ENCODE results near the gene RSF1. TPM values are rescaled to one million over a fixed set of nuclear protein-coding genes. Genes with fewer than 3 reads are reported as not detected.

Gene RSF1
- total RNA-seq, 1 experiment from 2014 or later, result 43.1 TPM

DNA sequence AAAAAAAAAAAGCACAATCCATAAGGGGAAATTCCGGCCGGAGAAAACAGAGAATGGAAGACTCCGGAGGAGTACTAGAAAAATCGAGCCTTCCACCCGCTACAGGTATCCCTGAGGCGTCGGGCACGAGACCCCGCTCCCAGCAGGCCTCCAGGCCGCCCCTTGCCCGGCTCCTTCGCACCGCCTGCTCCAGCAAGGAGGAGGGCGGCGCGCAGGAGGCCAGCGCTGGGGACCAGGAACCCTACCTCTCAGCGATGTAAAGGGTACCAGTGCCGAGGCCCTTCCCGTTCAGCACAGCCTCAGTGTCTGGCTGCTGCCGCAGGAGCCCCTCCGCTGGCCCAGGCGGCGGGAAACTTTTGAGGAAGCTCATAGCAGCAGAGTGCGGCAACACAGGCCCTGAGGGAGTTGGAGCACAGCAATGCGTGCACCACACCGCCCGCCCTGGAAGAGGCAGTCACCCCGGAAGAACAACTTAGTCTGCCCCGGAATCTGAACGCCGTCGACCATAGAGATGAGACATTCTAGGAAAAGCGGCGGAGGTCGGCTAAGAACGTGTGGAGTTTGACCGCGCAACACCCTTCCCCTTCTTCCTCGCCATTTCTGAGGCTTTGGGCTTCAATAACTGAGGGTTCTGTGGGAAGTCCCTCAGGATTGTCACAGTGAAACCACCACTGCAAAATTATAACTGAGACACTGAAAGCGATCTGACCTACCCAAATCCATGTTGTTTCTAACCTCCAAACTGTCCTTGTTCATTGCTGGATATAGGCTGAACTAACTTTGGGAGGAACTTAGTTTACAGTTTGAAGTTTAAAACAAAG is 183.0 kb downstream of the RSF1 start, which contains the start of gene CLNS1A:
CLNS1A (minus strand) TSS at position 450 of the 821 bp plus-strand sequence; CDS start at position 370, 80 bp downstream.
- Histone ChIP-seq H3K4me2 (ENCODE audit: low read length) (peak within 1 kb of the TSS; percentile 97), H3K9me3 (ENCODE audit: control insufficient read depth in 1 of 2, insufficient read depth in 1 of 2, low read depth in 1 of 2, low read length in 2 of 2) (no peaks in the 10 kb centered on the region), H4K20me1 (ENCODE audit: insufficient read depth) (no peaks in the 10 kb centered on the region; the same call in 1 of the 2 replicates), H3K4me1 (ENCODE audit: control insufficient read depth in 1 of 2, insufficient read depth in 2 of 2, low read length in 2 of 2) (peaks cover 7 to 16% of the 10 kb centered on the region in 2 experiments; a peak in 3 of 4 replicates), H3K9me2 (ENCODE audit: insufficient read depth) (no peaks in the 10 kb centered on the region), H3K27ac (ENCODE audit: low read depth, low read length) (peak within 1 kb of the TSS; percentile 80), H3K9ac (ENCODE audit: low read length) (peak within 1 kb of the TSS; percentile 92), H3K4me3 (replicated peaks in 1 of 2; ENCODE audit: low read depth in 1 of 2, low read length in 2 of 2) (peak within 1 kb of the TSS; percentile 91 to 94), H3K79me2 (ENCODE audit: insufficient read depth, low read length) (peaks cover 51% of the 10 kb centered on the region), H3K36me3 (ENCODE audit: control insufficient read depth in 1 of 2, insufficient read depth in 2 of 2, low read length in 2 of 2) (peaks cover 0 to 3% of the 10 kb centered on the region in 2 experiments; a peak in 1 of 4 replicates), H2AFZ (ENCODE audit: low read depth, low read length, poor library complexity, severe bottlenecking) (peak within 1 kb of the TSS; percentile 81), H3K27me3 (ENCODE audit: insufficient read depth, low read length) (no peaks in the 10 kb centered on the region)
- no TSS peak for BruUV-seq (replicated peaks)
- intact Hi-C loops (cut with micrococcal nuclease), result no loop called here
- RAD21 ChIA-PET (ENCODE audit: low non-redundant PET in 1 of 2, low total read pairs in 2 of 2, uncharacterized antibody in 2 of 2, unreplicated experiment in 2 of 2), result no interaction called here
- CTCF ChIA-PET, result interaction anchor here (1.3 kb wide), 1 partner anchor 362 kb away, joined by 3 read pairs; no protein-coding TSS in a partner anchor
- DNase-seq (ENCODE audit: low read depth, low spot score), result peak; percentile 82
- POLR2A ChIA-PET, result no interaction called here
- peak; percentile 96 for ATAC-seq
- TF ChIP-seq, protein P1, sequence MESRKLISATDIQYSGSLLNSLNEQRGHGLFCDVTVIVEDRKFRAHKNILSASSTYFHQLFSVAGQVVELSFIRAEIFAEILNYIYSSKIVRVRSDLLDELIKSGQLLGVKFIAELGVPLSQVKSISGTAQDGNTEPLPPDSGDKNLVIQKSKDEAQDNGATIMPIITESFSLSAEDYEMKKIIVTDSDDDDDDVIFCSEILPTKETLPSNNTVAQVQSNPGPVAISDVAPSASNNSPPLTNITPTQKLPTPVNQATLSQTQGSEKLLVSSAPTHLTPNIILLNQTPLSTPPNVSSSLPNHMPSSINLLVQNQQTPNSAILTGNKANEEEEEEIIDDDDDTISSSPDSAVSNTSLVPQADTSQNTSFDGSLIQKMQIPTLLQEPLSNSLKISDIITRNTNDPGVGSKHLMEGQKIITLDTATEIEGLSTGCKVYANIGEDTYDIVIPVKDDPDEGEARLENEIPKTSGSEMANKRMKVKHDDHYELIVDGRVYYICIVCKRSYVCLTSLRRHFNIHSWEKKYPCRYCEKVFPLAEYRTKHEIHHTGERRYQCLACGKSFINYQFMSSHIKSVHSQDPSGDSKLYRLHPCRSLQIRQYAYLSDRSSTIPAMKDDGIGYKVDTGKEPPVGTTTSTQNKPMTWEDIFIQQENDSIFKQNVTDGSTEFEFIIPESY (IDR thresholded peaks at IDR 0.05; ENCODE audit: extremely low read depth, insufficient replicate concordance, low read length), result peak; percentile 77
- TF ChIP-seq EZH2 (IDR thresholded peaks at IDR 0.05) (no peak), SRF (IDR thresholded peaks at IDR 0.05; ENCODE audit: low read depth) (0 out of 2 replicates have a peak, but pooled peaks have one; percentile 1), RAD21 (IDR thresholded peaks at IDR 0.05; ENCODE audit: low read depth) (no peak; the same call in 1 of the 2 replicates), POLR2A (IDR thresholded peaks at IDR 0.05; ENCODE audit: borderline replicate concordance, extremely low read depth, insufficient read depth, insufficient read length) (peak; percentile 82), CEBPB (IDR thresholded peaks at IDR 0.05; ENCODE audit: low read depth) (no peak), YY1 (IDR thresholded peaks at IDR 0.05; ENCODE audit: extremely low read depth, insufficient replicate concordance, low read depth, low read length) (peak; percentile 83), SP1 (IDR thresholded peaks at IDR 0.05; ENCODE audit: low read depth) (0 out of 2 replicates have a peak, but pooled peaks have one; percentile 53), JUND (IDR thresholded peaks at IDR 0.05) (no peak; the same call in 1 of the 2 replicates), TCF7L2 (IDR thresholded peaks at IDR 0.05; ENCODE audit: borderline replicate concordance, extremely low read depth, insufficient read depth, insufficient read length) (peak; percentile 41), ELF1 (IDR thresholded peaks at IDR 0.05; ENCODE audit: borderline replicate concordance, low read depth) (peak; percentile 53; the same call in 1 of the 2 replicates), ZNF274 (IDR thresholded peaks at IDR 0.05; ENCODE audit: low read depth, low read length) (no peak), CBX3 (IDR thresholded peaks at IDR 0.05; ENCODE audit: low read depth) (peak; percentile 69)
- TF ChIP-seq, protein P2, sequence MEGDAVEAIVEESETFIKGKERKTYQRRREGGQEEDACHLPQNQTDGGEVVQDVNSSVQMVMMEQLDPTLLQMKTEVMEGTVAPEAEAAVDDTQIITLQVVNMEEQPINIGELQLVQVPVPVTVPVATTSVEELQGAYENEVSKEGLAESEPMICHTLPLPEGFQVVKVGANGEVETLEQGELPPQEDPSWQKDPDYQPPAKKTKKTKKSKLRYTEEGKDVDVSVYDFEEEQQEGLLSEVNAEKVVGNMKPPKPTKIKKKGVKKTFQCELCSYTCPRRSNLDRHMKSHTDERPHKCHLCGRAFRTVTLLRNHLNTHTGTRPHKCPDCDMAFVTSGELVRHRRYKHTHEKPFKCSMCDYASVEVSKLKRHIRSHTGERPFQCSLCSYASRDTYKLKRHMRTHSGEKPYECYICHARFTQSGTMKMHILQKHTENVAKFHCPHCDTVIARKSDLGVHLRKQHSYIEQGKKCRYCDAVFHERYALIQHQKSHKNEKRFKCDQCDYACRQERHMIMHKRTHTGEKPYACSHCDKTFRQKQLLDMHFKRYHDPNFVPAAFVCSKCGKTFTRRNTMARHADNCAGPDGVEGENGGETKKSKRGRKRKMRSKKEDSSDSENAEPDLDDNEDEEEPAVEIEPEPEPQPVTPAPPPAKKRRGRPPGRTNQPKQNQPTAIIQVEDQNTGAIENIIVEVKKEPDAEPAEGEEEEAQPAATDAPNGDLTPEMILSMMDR (IDR thresholded peaks at IDR 0.05 in 2 of 3, conservative IDR thresholded peaks at IDR 0.05 in 1 of 3; ENCODE audit: borderline replicate concordance in 1 of 3, insufficient read depth in 1 of 3, low read depth in 2 of 3, low read length in 2 of 3), result no peak
- TF ChIP-seq, protein P3, sequence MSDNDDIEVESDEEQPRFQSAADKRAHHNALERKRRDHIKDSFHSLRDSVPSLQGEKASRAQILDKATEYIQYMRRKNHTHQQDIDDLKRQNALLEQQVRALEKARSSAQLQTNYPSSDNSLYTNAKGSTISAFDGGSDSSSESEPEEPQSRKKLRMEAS (IDR thresholded peaks at IDR 0.05), result peak; percentile 92
- TF ChIP-seq, protein P4, sequence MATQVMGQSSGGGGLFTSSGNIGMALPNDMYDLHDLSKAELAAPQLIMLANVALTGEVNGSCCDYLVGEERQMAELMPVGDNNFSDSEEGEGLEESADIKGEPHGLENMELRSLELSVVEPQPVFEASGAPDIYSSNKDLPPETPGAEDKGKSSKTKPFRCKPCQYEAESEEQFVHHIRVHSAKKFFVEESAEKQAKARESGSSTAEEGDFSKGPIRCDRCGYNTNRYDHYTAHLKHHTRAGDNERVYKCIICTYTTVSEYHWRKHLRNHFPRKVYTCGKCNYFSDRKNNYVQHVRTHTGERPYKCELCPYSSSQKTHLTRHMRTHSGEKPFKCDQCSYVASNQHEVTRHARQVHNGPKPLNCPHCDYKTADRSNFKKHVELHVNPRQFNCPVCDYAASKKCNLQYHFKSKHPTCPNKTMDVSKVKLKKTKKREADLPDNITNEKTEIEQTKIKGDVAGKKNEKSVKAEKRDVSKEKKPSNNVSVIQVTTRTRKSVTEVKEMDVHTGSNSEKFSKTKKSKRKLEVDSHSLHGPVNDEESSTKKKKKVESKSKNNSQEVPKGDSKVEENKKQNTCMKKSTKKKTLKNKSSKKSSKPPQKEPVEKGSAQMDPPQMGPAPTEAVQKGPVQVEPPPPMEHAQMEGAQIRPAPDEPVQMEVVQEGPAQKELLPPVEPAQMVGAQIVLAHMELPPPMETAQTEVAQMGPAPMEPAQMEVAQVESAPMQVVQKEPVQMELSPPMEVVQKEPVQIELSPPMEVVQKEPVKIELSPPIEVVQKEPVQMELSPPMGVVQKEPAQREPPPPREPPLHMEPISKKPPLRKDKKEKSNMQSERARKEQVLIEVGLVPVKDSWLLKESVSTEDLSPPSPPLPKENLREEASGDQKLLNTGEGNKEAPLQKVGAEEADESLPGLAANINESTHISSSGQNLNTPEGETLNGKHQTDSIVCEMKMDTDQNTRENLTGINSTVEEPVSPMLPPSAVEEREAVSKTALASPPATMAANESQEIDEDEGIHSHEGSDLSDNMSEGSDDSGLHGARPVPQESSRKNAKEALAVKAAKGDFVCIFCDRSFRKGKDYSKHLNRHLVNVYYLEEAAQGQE (IDR thresholded peaks at IDR 0.05; ENCODE audit: low read depth), result no peak
- TF ChIP-seq, protein P5, sequence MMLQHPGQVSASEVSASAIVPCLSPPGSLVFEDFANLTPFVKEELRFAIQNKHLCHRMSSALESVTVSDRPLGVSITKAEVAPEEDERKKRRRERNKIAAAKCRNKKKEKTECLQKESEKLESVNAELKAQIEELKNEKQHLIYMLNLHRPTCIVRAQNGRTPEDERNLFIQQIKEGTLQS (IDR thresholded peaks at IDR 0.05), result no peak

Measured in HCT116 (cell line).